Neural crest cell (in vitro differentiated cells): ENCODE measurements around the gene PDCD4. TPM values are rescaled to one million over a fixed set of nuclear protein-coding genes. Genes with fewer than 3 reads are reported as not detected.
A peak's percentile ranks its signal among the peaks of the same experiment; 100 is the strongest.
"Not testable (repeated sequence)": the region's sequence is repeated elsewhere in the genome, so short reads cannot be mapped to it uniquely, and the experiment has no call there.

Source experiments
- DNase-seq: peaks from one replicate; pipeline ENCODE4 v3.0.0; 2021; ENCODE audit warnings: low read depth, mixed read lengths, low spot score
- H3K27ac Mint-ChIP-seq: one replicate; pipeline ENCODE4 v1.8.0; 2021; ENCODE audit warnings: mild to moderate bottlenecking, mixed read lengths; ENCODE audit not compliant: unreplicated experiment
- H3K27me3 Mint-ChIP-seq: 2 replicates; pipeline ENCODE4 v1.8.0; 2021; ENCODE audit warnings: low read depth, mild to moderate bottlenecking, mixed read lengths
- H3K36me3 Mint-ChIP-seq: 2 replicates; pipeline ENCODE4 v1.8.0; 2021; ENCODE audit warnings: low read depth, mild to moderate bottlenecking, mixed read lengths
- H3K4me1 Mint-ChIP-seq: 2 replicates; pipeline ENCODE4 v1.8.0; 2021; ENCODE audit warnings: mixed read lengths
- H3K4me3 Mint-ChIP-seq: one replicate; pipeline ENCODE4 v1.8.0; 2021; ENCODE audit warnings: mild to moderate bottlenecking, mixed read lengths
- H3K9me3 Mint-ChIP-seq: 2 replicates; pipeline ENCODE4 v1.8.0; 2021; ENCODE audit warnings: mixed read lengths
- total RNA-seq: library from RNA; stranded (reverse); gene quantifications from 2 replicates; pipeline ENCODE4 v1.2.1, GENCODE V29; 2021
- TF ChIP-seq, protein P1 (sequence below): fragments of 200-600 bp; sonication (generic); conservative IDR thresholded peaks from 2 replicates; pipeline ENCODE4 v1.5.0; 2021; ENCODE audit warnings: antibody characterized with exemption, mild to moderate bottlenecking

The PDCD4 gene
- total RNA-seq, 1 donor from 2014 or later: 37.8 TPM

DNA sequence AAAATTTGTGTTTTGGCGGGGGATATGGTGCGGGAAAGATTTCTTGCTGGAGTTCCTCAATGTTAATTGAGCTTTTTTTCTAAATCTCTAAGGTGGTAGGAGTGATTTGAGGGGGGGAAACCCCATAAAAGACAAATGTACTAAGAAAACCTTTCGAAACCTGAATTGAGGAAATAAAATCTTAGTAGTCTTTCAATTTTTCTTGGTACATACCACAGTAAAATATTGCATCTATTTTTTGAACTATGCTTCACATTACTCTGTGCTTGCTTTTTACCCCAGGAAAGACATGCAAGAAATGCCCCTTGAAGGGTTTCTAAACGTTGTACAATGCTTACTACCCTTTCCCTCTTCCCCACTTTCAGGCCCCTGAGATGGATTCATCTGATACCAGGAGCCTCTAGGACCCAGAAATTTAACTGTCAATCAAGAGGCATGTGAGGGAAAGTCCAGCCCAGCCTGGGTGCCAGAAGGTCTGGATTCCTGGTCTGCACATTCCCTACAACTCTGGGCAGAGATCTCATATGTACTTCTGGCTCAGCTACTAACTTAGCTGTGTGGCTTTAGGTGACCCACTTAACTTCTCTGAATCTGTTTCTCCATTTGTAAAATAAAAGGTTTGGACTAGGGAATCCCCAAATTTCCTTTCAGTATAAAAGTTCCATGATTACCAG, 5.8 kb upstream of the PDCD4 start:
- Mint-ChIP-seq H3K9me3 (no peaks in the 10 kb centered on the region), H3K27ac (no peak overlapping the region), H3K27me3 (no peaks in the 10 kb centered on the region), H3K36me3 (no peaks in the 10 kb centered on the region), H3K4me3 (no peak overlapping the region), H3K4me1 (peaks cover 36% of the 10 kb centered on the region)
- no peak for DNase-seq
- TF ChIP-seq, protein P1, sequence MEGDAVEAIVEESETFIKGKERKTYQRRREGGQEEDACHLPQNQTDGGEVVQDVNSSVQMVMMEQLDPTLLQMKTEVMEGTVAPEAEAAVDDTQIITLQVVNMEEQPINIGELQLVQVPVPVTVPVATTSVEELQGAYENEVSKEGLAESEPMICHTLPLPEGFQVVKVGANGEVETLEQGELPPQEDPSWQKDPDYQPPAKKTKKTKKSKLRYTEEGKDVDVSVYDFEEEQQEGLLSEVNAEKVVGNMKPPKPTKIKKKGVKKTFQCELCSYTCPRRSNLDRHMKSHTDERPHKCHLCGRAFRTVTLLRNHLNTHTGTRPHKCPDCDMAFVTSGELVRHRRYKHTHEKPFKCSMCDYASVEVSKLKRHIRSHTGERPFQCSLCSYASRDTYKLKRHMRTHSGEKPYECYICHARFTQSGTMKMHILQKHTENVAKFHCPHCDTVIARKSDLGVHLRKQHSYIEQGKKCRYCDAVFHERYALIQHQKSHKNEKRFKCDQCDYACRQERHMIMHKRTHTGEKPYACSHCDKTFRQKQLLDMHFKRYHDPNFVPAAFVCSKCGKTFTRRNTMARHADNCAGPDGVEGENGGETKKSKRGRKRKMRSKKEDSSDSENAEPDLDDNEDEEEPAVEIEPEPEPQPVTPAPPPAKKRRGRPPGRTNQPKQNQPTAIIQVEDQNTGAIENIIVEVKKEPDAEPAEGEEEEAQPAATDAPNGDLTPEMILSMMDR: no peak

DNA sequence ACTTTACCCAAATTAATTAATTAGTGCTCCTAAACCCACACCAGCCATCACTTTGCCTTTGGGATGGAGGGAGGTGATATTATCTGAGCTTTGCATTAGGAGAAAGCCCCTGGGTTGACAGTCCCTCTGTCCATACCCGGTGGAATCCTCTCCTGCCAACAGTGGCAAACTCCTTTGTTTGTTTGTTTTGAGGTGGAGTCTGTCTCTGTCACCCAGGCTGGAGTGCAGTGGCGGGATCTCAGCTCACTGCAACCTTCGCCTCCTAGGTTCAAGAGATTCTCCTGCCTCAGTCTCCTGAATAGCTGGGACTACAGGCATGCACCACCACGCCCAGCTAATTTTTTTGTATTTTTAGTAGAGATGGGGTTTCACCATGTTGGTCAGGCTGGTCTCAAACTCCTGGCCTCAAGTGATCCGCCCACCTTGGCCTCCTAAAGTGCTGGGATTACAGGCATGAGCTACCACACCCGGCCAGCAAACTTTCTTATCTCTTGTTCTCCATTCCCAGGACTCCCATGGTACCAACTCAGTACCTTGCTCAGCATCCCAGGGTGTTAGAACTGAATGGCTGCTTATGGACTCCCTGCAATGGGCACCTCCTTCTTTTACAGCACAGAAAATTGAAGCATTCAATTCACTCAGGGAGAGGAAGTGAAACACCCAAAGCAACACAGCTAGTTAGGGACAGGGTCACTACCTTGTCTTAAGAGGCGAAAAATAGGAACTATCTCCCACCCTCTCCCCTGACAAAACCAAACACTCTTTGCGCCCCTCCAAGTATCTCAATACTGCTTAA, 4.5 kb upstream of the PDCD4 start:
- not testable (repeated sequence) for H3K27ac Mint-ChIP-seq, H3K27me3 Mint-ChIP-seq, H3K36me3 Mint-ChIP-seq, DNase-seq, H3K9me3 Mint-ChIP-seq
- Mint-ChIP-seq H3K4me1 (peaks cover 44% of the 10 kb centered on the region), H3K4me3 (peak overlapping the region; percentile 3)

DNA sequence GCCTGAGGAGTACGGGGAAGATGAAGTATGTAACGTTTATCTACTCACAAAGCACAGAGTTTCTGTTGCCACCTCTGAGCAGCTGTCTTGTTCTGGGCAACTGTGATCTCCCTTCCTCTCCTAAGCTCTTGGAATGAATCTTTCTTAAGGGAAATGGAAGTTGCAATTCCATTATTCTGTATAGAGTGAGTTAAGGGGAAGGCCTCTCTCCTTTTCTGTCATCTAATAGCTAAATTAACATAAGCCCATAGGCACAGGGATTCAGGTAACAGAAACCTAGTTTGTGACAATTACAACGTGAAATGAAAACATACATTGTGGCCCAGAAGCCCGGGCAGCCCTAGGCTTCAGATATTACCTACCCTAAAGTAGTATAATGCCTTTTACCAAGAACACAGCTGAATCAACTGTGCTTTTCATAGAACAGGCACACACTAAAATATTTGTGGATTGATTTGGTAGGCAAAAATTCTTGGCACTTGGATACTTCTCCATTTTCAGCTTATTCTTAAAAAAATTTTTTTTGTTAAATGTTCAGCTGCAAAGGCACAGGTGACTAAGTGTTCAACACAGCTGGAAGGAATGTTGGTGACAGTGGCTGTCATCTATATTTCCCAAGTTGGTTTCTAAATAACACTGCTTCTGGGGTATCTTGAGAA, 3.8 kb upstream of the PDCD4 start:
- Mint-ChIP-seq H3K36me3 (no peaks in the 10 kb centered on the region), H3K27me3 (no peaks in the 10 kb centered on the region), H3K4me3 (peak overlapping the region; percentile 3), H3K4me1 (peaks cover 44% of the 10 kb centered on the region), H3K27ac (no peak overlapping the region), H3K9me3 (no peaks in the 10 kb centered on the region)
- TF ChIP-seq, protein P1: no peak
- DNase-seq: no peak

DNA sequence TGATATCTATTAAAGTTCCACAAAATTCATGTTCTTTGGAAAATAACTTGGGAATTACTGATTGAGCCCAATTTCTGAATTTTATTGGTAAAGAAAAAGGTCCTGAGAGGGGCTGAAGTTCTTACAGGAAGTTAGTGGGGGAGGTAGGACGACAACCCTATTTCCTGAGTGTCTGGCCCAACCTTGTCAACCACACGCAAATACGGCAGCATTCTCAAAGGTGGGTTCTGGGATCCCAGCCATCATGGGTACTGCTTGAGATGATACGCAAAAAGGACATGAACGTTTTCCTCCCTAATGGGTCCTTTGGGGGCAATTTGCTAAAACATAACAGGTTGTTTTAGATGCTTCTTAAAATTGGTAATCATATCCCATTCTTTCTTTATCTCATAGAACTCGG, 2.7 kb upstream of the PDCD4 start:
- H3K27ac Mint-ChIP-seq: no peak overlapping the region
- no peaks in the 10 kb centered on the region for H3K36me3 Mint-ChIP-seq
- DNase-seq: no peak
- TF ChIP-seq, protein P1: no peak
- H3K9me3 Mint-ChIP-seq: no peaks in the 10 kb centered on the region
- H3K27me3 Mint-ChIP-seq: no peaks in the 10 kb centered on the region
- H3K4me1 Mint-ChIP-seq: peaks cover 52% of the 10 kb centered on the region
- H3K4me3 Mint-ChIP-seq: peak overlapping the region; percentile 36

DNA sequence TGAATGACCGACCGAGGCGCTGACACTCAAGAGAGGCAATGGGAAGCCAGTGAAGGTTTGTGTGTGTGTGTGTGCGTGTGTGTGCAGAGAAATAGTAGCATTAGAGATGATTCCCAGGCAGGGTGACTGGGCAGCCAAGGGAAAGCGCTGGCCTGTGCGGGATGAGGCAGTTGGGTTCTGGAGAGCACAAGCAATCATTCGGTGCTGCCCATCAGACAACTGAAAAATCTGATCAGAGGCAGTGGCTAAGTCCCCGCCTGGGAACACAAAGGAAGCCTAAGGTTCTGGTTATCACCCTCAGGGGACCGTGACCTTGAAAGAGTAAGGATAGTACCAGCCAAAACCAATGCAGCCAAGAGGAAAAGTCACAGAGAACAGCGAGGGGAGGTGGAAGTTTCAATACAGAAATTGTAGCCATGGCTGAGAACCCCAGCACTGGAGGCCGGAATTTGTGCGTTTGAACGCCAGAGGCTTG, 868 bp upstream of the PDCD4 start:
- Mint-ChIP-seq H3K9me3 (no peaks in the 10 kb centered on the region), H3K4me3 (peak overlapping the region; percentile 95), H3K4me1 (peaks cover 37% of the 10 kb centered on the region), H3K27ac (peak overlapping the region; percentile 87), H3K36me3 (no peaks in the 10 kb centered on the region), H3K27me3 (no peaks in the 10 kb centered on the region)
- no peak for DNase-seq
- TF ChIP-seq, protein P1: no peak
